GM23248 (cell line): ENCODE measurements around the gene SCO1. TPM values are rescaled to one million over a fixed set of nuclear protein-coding genes. Genes with fewer than 3 reads are reported as not detected.
A peak's percentile ranks its signal among the peaks of the same experiment; 100 is the strongest.
"Not testable (repeated sequence)": the region's sequence is repeated elsewhere in the genome, so short reads cannot be mapped to it uniquely, and the experiment has no call there.

Experiments
- DNase-seq: peaks from one replicate; pipeline ENCODE4 v3.0.0-alpha.2; 2015
- H2AFZ ChIP-seq: fragments of 200-600 bp; sonication (generic); 2 replicates; pipeline ENCODE4 v1.6.1; 2016; ENCODE audit warnings: antibody characterized with exemption
- H3F3A ChIP-seq: fragments of 200-600 bp; sonication (generic); 2 replicates; pipeline ENCODE4 v1.6.1; 2016; ENCODE audit warnings: mild to moderate bottlenecking, antibody characterized with exemption, mixed run types; ENCODE audit not compliant: insufficient read depth
- H3K27ac ChIP-seq: fragments of 200-600 bp; sonication (generic); 2 replicates; pipeline ENCODE4 v1.5.1; 2016; ENCODE audit warnings: mild to moderate bottlenecking
- H3K27me3 ChIP-seq: fragments of 200-600 bp; sonication (generic); replicated peaks from 2 replicates; pipeline ENCODE4 v1.6.1; 2016; ENCODE audit warnings: mild to moderate bottlenecking; ENCODE audit not compliant: insufficient read depth
- H3K36me3 ChIP-seq: fragments of 200-600 bp; sonication (generic); 2 replicates; pipeline ENCODE4 v1.6.1; 2016; ENCODE audit warnings: low read depth, mild to moderate bottlenecking
- H3K4me1 ChIP-seq: fragments of 200-600 bp; sonication (generic); 2 replicates; pipeline ENCODE4 v1.6.1; 2016; ENCODE audit warnings: mild to moderate bottlenecking; ENCODE audit not compliant: insufficient read depth
- H3K4me2 ChIP-seq: fragments of 200-600 bp; sonication (generic); one replicate; pipeline ENCODE4 v1.6.1; 2016; ENCODE audit warnings: mild to moderate bottlenecking; ENCODE audit not compliant: unreplicated experiment
- H3K4me3 ChIP-seq: fragments of 200-600 bp; sonication (generic); 2 replicates; pipeline ENCODE4 v1.5.1; 2016; ENCODE audit warnings: mild to moderate bottlenecking
- H3K79me2 ChIP-seq: fragments of 200-600 bp; sonication (generic); 2 replicates; pipeline ENCODE4 v1.6.1; 2016; ENCODE audit warnings: mild to moderate bottlenecking; ENCODE audit not compliant: insufficient read depth
- H3K9ac ChIP-seq: fragments of 200-600 bp; sonication (generic); 2 replicates; pipeline ENCODE4 v1.6.1; 2016; ENCODE audit warnings: mild to moderate bottlenecking
- H3K9me2 ChIP-seq: fragments of 200-600 bp; sonication (generic); 2 replicates; pipeline ENCODE4 v1.6.1; 2016; ENCODE audit warnings: mixed run types, mild to moderate bottlenecking, moderate library complexity; ENCODE audit not compliant: insufficient read depth
- H3K9me3 ChIP-seq: fragments of 200-600 bp; sonication (generic); one replicate; pipeline ENCODE4 v1.6.1; 2017; ENCODE audit warnings: low read depth
- H4K20me1 ChIP-seq: fragments of 200-600 bp; sonication (generic); 2 replicates; pipeline ENCODE4 v1.6.0; 2016; ENCODE audit not compliant: insufficient read depth
- EZH2 ChIP-seq: fragments of 200-600 bp; sonication (generic); IDR thresholded peaks from 2 replicates; pipeline ENCODE4 v1.6.1; 2018; ENCODE audit warnings: antibody characterized with exemption, mild to moderate bottlenecking; ENCODE audit not compliant: insufficient read depth, poor library complexity, severe bottlenecking
- EZH2phosphoT487 ChIP-seq: fragments of 200-600 bp; sonication (generic); IDR thresholded peaks from 2 replicates; pipeline ENCODE4 v1.6.1; 2018; ENCODE audit warnings: antibody characterized with exemption, moderate library complexity, mild to moderate bottlenecking, low read depth; ENCODE audit not compliant: insufficient read depth
- WGBS, 2 experiments: methylation state at CpG; one replicate each; pipeline ENCODE4 v1.1.6; 2015 to 2017; ENCODE audit warnings: low lambda C conversion rate in 2 of 2, low coverage in 1 of 2; ENCODE audit errors: missing lambda C conversion rate in 2 of 2; 5-methylcytosine and 5-hydroxymethylcytosine counted together
- in situ Hi-C: fragments of 300-500 bp; cut with MboI; formaldehyde crosslinking; loops from 2 replicates; pipeline ENCODE4 v1.15.0; 2020
- polyA plus RNA-seq: library from polyadenylated mRNA; unstranded; fragments of >200 nt; fragmentation: Nextera tagmentation; extraction: Ambion mirVana; gene quantifications from 2 replicates; pipeline ENCODE4 v1.2.1, GENCODE V29; 2016
- total RNA-seq: library from RNA; depleted of rRNA; stranded (reverse); fragments of >200 nt; shearing (Covaris generic); gene quantifications from 2 replicates; pipeline ENCODE4 v1.2.3, GENCODE V29; 2014

Gene SCO1
- total and polyA plus RNA-seq, 2 experiments from 2014 or later = 25.6 to 40.4 TPM

DNA sequence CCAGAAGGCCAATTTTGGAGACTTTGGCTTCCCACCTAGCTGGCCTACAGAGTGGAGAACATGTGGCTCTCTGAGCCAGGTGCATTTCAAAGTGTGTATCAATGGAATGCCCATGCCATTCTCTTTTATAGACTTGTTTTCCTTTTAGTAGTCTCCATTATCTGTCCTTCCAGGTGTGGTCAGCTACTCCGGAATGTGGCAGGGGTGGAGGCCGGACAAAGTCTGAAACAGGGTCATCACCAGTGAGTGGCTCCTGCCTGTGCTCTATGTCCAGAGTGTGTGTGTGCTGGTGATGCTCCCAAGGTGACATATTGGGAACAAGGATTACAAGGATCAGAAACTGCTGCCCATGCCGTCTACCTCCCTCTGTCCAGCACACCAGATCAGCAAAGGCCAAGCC, 36.3 kb upstream of the SCO1 start:
- 89 to 95% methylated on average over 3 of the region's 3 CpGs for WGBS, 2 experiments
- no peak overlapping the region for H3K4me3 ChIP-seq

DNA sequence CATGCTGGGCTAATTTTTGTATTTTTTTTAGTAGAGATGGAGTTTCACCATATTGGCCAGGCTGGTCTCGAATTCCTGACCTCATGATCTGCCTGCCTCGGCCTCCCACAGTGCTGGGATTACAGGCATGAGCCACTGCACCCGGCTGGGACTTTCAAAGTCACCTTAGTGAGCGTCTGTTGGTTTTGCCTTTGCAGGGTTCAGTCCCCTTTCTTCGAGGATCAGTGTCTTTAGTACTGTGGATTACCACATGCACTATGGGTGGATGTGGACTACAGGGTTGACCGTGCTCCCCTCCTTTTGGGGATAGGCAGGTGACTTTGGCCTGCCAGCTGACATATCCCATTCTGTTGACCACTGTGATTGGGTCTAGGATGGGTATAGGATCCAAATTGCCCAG, 34.8 kb upstream of the SCO1 start:
- H3F3A ChIP-seq, H3K9me3 ChIP-seq, H3K4me3 ChIP-seq, in situ Hi-C loops, H3K36me3 ChIP-seq, H3K4me2 ChIP-seq, H4K20me1 ChIP-seq, H3K9ac ChIP-seq, H2AFZ ChIP-seq, H3K27me3 ChIP-seq, H3K79me2 ChIP-seq, H3K9me2 ChIP-seq, DNase-seq, H3K4me1 ChIP-seq, H3K27ac ChIP-seq: not testable (repeated sequence)
- WGBS, 2 experiments = 78 to 83% methylated on average over 6 of the region's 6 CpGs

More for the DNA sequence above, 36.3 kb upstream of the SCO1 start:
- Histone ChIP-seq H3K27ac (no peak overlapping the region), H3K27me3 (no peaks in the 10 kb centered on the region), H3K9ac (no peak overlapping the region), H3K9me2 (no peaks in the 10 kb centered on the region), H3K79me2 (no peaks in the 10 kb centered on the region), H3F3A (0 out of 2 replicates have a peak, but pooled peaks cover 6% of the 10 kb centered on the region), H3K4me2 (no peak overlapping the region), H2AFZ (no peak overlapping the region), H3K36me3 (no peaks in the 10 kb centered on the region), H4K20me1 (no peaks in the 10 kb centered on the region), H3K4me1 (peaks cover 10% of the 10 kb centered on the region), H3K9me3 (no peaks in the 10 kb centered on the region)
- in situ Hi-C loops = no loop called here
- no peak for DNase-seq
- no peak for TF ChIP-seq EZH2phosphoT487
- TF ChIP-seq EZH2 = no peak

DNA sequence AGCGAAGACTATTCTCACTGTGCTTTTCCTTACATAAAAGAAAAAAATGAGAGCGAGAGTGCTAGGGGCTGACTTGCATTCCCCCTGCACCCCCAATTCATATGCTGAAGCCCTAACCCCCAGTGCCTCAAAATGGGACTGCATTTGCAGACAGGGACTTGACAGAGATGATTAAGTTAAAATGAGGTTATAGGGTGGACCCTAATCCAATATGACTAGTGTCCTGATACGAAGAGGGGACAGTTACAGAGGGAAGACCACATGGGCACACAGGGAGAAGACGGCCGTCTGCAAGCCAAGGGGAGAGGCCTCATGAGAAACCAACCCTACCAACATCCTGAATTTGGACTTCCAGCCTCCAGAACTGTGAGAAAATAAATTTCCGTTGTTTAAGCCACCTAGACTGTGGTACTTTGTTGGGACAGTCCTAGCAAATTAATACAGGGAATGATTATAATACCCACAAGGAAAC, 34.1 kb upstream of the SCO1 start:
- H3K4me3 ChIP-seq = peak overlapping the region; percentile 78
- peak overlapping the region; percentile 84 for H3K27ac ChIP-seq
- H3K9me2 ChIP-seq = no peaks in the 10 kb centered on the region
- in situ Hi-C loops = no loop called here
- 0 out of 2 replicates have a peak, but pooled peaks cover 8% of the 10 kb centered on the region for H3F3A ChIP-seq
- no peaks in the 10 kb centered on the region for H3K79me2 ChIP-seq
- peaks cover 10% of the 10 kb centered on the region for H3K4me1 ChIP-seq
- no peaks in the 10 kb centered on the region for H3K36me3 ChIP-seq
- peak overlapping the region; percentile 82 for H3K4me2 ChIP-seq
- no peak for DNase-seq
- no peaks in the 10 kb centered on the region for H3K9me3 ChIP-seq
- H3K9ac ChIP-seq = peak overlapping the region; percentile 92
- WGBS, 2 experiments = 81 to 85% methylated on average over 5 to 6 of the region's 6 CpGs
- H3K27me3 ChIP-seq = no peaks in the 10 kb centered on the region
- TF ChIP-seq EZH2phosphoT487 (no peak), EZH2 (no peak)
- peak overlapping the region; percentile 89 for H2AFZ ChIP-seq
- H4K20me1 ChIP-seq = no peaks in the 10 kb centered on the region

DNA sequence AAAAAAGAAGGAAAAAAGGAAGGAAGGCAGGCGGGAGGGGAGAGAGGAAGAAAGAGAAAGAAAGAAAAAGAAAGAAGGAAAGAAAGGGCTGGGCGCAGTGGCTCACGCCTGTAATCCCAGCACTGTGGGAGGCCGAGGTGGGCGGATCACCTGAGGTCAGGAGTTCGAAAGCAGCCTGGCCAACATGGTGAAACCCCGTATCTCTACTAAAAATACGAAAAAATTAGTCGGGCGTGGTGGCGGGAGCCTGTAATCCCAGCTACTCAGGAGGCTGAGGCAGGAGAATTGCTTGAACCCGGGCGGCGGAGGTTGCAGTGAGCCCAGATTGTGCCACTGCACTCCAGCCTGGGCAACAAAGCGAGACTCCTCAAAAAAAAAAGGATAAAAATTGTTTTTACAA, 32.9 kb upstream of the SCO1 start:
- WGBS, 2 experiments = 1 to 3% methylated on average over 13 to 15 of the region's 15 CpGs
- DNase-seq, H3K27me3 ChIP-seq, H3F3A ChIP-seq, H3K9me3 ChIP-seq, H3K4me1 ChIP-seq, in situ Hi-C loops, H3K9me2 ChIP-seq, H4K20me1 ChIP-seq, H3K79me2 ChIP-seq, H3K36me3 ChIP-seq: not testable (repeated sequence)
- Histone ChIP-seq H3K4me2 (peak overlapping the region; percentile 82), H3K9ac (peak overlapping the region; percentile 92), H3K27ac (peak overlapping the region; percentile 84), H2AFZ (peak overlapping the region; percentile 89), H3K4me3 (peak overlapping the region; percentile 78)
